ENCODE results near the gene SUSD6. TPM values are rescaled to one million over a fixed set of nuclear protein-coding genes. Genes with fewer than 3 reads are reported as not detected.

Gene SUSD6
- total RNA-seq, 1 donor from 2014 or later = 23.9 TPM

GRCh38 chr14:69574263-69574953, 37.0 kb upstream of the SUSD6 start, which contains the start of gene CCDC177:
Gene CCDC177 (minus strand): TSS chr14:69574871. CDS start chr14:69573622, 1,249 bp downstream.
- TF ChIP-seq, protein P1, sequence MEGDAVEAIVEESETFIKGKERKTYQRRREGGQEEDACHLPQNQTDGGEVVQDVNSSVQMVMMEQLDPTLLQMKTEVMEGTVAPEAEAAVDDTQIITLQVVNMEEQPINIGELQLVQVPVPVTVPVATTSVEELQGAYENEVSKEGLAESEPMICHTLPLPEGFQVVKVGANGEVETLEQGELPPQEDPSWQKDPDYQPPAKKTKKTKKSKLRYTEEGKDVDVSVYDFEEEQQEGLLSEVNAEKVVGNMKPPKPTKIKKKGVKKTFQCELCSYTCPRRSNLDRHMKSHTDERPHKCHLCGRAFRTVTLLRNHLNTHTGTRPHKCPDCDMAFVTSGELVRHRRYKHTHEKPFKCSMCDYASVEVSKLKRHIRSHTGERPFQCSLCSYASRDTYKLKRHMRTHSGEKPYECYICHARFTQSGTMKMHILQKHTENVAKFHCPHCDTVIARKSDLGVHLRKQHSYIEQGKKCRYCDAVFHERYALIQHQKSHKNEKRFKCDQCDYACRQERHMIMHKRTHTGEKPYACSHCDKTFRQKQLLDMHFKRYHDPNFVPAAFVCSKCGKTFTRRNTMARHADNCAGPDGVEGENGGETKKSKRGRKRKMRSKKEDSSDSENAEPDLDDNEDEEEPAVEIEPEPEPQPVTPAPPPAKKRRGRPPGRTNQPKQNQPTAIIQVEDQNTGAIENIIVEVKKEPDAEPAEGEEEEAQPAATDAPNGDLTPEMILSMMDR (IDR thresholded peaks at IDR 0.05; ENCODE audit: borderline replicate concordance) = peak; percentile 87
- Histone ChIP-seq H3K9me3 (replicated peaks) (no peaks in the 10 kb centered on the region), H3K36me3 (no peaks in the 10 kb centered on the region), H3K4me3 (peak within 1 kb of the TSS; percentile 66), H3K27me3 (ENCODE audit: low read depth) (peaks cover 97% of the 10 kb centered on the region), H3K4me1 (peaks cover 36% of the 10 kb centered on the region), H3K27ac (replicated peaks) (no peak within 1 kb of the TSS)
- DNase-seq = no peak
- intact Hi-C loops (cut with micrococcal nuclease) = no loop called here

DNA sequence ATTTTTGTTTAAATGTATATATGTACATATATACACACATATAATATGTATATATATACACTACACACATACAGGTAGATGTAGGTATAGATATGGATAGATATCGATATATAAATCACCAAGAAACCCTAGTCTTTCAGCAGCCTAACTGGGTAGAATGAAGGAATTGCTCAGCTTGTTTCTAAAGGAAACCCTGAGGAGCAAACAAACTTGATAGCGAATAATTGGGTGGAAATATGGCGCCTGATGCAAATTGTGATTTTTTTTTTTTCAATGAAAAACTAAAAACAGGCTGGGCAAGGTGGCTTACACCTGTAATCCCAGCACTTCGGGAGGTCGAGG, 36.5 kb upstream of the SUSD6 start:
- Histone ChIP-seq H3K27me3 (ENCODE audit: low read depth) (peaks cover 91% of the 10 kb centered on the region), H3K4me3 (no peak overlapping the region)
- intact Hi-C loops (cut with micrococcal nuclease) = no loop called here

DNA sequence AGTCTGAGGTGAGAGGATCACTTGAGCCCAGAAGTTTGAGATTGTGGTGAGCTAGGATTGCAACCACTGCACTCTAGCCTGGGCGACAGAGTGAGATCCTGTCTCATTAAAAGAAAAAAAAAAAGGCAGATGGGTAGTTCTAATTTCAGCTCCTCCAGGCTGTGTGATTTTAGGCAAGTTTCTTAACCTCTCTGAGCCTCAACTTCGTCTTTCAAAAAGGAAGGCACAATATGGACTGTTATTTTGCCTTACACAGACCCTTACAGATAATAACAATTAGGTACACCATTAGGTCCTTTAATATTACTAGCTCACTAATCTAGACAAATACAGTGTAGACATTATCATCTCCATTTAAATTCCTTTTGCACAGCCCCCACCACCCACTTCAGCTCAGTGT, 31.9 kb upstream of the SUSD6 start:
- peaks cover 5% of the 10 kb centered on the region for H3K4me1 ChIP-seq
- no peak overlapping the region for H3K4me3 ChIP-seq
- TF ChIP-seq, protein P1 (IDR thresholded peaks at IDR 0.05; ENCODE audit: borderline replicate concordance) = no peak
- no peak for DNase-seq
- H3K27ac ChIP-seq (replicated peaks) = no peak overlapping the region
- intact Hi-C loops (cut with micrococcal nuclease) = no loop called here
- H3K27me3 ChIP-seq (ENCODE audit: low read depth) = peaks cover 46% of the 10 kb centered on the region
- H3K9me3 ChIP-seq (replicated peaks) = no peaks in the 10 kb centered on the region
- H3K36me3 ChIP-seq = no peaks in the 10 kb centered on the region

More for the DNA sequence above, 36.5 kb upstream of the SUSD6 start:
- Histone ChIP-seq H3K4me1 (peaks cover 36% of the 10 kb centered on the region), H3K9me3 (replicated peaks) (no peaks in the 10 kb centered on the region), H3K27ac (replicated peaks) (no peak overlapping the region), H3K36me3 (no peaks in the 10 kb centered on the region)
- DNase-seq = no peak
- TF ChIP-seq, protein P1 (IDR thresholded peaks at IDR 0.05; ENCODE audit: borderline replicate concordance) = peak; percentile 33

GRCh38 chr14:69580009-69580577, 31.3 kb upstream of the SUSD6 start:
- H3K27me3 ChIP-seq (ENCODE audit: low read depth) = peaks cover 40% of the 10 kb centered on the region
- DNase-seq = no peak
- TF ChIP-seq, protein P1 (IDR thresholded peaks at IDR 0.05; ENCODE audit: borderline replicate concordance) = peak; percentile 47

GRCh38 chr14:69581316-69581935, 30.0 kb upstream of the SUSD6 start:
- TF ChIP-seq, protein P1 (IDR thresholded peaks at IDR 0.05; ENCODE audit: borderline replicate concordance) = no peak
- H3K27ac ChIP-seq (replicated peaks) = no peak overlapping the region
- H3K9me3 ChIP-seq (replicated peaks) = no peaks in the 10 kb centered on the region
- no peak for DNase-seq
- peaks cover 26% of the 10 kb centered on the region for H3K27me3 ChIP-seq (ENCODE audit: low read depth)
- no peak overlapping the region for H3K4me3 ChIP-seq
- H3K36me3 ChIP-seq = no peaks in the 10 kb centered on the region
- peaks cover 17% of the 10 kb centered on the region for H3K4me1 ChIP-seq
- intact Hi-C loops (cut with micrococcal nuclease) = no loop called here

More at GRCh38 chr14:69580009-69580577, 31.3 kb upstream of the SUSD6 start:
- no peaks in the 10 kb centered on the region for H3K36me3 ChIP-seq
- H3K4me3 ChIP-seq = no peak overlapping the region
- intact Hi-C loops (cut with micrococcal nuclease) = no loop called here
- H3K27ac ChIP-seq (replicated peaks) = no peak overlapping the region
- H3K4me1 ChIP-seq = peaks cover 3% of the 10 kb centered on the region
- H3K9me3 ChIP-seq (replicated peaks) = no peaks in the 10 kb centered on the region

Measured in left ventricle myocardium inferior (tissue), 1 donor.